Measurements from ENCODE around the gene FGF2. TPM values are rescaled to one million over a fixed set of nuclear protein-coding genes. Genes with fewer than 3 reads are reported as not detected.

The FGF2 gene
- total RNA-seq, 1 experiment from 2014 or later: 3.8 TPM

DNA sequence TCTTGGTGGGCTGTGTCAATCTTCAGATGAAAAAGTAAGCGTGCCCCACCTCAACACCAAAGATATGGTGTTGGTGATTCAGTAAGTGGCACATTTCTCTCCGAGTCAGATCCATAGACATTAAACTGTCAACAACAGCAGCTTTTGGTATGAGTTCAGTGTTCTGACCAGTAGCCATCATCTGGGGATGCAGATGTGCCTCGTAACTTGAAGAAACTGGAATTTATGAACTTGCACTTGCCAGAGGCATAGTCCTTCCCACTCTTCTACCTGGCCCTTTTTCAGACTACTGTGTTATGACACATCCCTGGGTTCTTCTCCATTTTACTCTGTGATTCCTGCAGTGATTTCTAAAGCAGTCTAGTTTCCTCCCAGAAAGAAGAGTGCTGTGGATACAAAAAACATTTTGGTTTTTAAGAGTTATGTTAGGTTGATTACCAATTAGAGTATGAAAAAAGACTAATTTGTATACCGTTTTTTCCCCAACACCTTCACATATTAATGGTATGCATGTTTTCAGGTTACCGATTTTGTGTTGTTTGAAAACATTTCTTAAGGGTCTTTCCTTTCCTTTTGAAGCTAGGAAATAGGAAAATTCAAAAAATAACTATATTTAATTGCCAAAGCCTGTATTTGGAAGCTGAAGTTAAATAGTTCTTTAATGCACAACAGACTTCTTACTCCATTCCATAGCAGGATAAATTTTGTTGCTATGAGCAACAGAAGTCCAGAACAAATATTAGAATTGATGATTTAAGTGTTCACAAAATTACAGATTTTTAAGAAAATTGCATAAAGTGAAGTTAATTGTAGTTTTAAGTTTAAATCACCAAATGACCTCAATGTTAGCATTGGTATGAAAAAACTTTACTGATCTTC lies 56.5 kb downstream of the FGF2 start:
- BruUV-seq (replicated peaks): no TSS peak
- no peaks in the 10 kb centered on the region for H3K36me3 ChIP-seq (ENCODE audit: control insufficient read depth in 1 of 2, insufficient read depth in 2 of 2, low read length in 2 of 2)
- H3K9me2 ChIP-seq (ENCODE audit: insufficient read depth): 0 out of 2 replicates have a peak, but pooled peaks cover 3% of the 10 kb centered on the region
- no peak overlapping the region for H3K4me3 ChIP-seq (replicated peaks in 1 of 2; ENCODE audit: low read depth in 1 of 2, low read length in 2 of 2)
- intact Hi-C loops (cut with micrococcal nuclease): no loop called here
- RAD21 ChIA-PET (ENCODE audit: low non-redundant PET in 1 of 2, low total read pairs in 2 of 2, uncharacterized antibody in 2 of 2, unreplicated experiment in 2 of 2): no interaction called here
- H3K27me3 ChIP-seq (ENCODE audit: insufficient read depth, low read length): no peaks in the 10 kb centered on the region
- H3K79me2 ChIP-seq (ENCODE audit: insufficient read depth, low read length): no peaks in the 10 kb centered on the region
- no peak for TF ChIP-seq TCF7L2 (IDR thresholded peaks at IDR 0.05; ENCODE audit: borderline replicate concordance, extremely low read depth, insufficient read depth, insufficient read length)
- no peak for TF ChIP-seq ZNF274 (IDR thresholded peaks at IDR 0.05; ENCODE audit: low read depth, low read length)
- TF ChIP-seq FOSL1 (IDR thresholded peaks at IDR 0.05; ENCODE audit: low read depth): no peak
- no peak for TF ChIP-seq SIN3A (IDR thresholded peaks at IDR 0.05; ENCODE audit: low read depth)
- TF ChIP-seq, protein P1, sequence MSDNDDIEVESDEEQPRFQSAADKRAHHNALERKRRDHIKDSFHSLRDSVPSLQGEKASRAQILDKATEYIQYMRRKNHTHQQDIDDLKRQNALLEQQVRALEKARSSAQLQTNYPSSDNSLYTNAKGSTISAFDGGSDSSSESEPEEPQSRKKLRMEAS (IDR thresholded peaks at IDR 0.05): no peak
- no peak for TF ChIP-seq SRF (IDR thresholded peaks at IDR 0.05; ENCODE audit: low read depth)
- no peak for TF ChIP-seq CBX3 (IDR thresholded peaks at IDR 0.05; ENCODE audit: low read depth)
- no peak for TF ChIP-seq SP1 (IDR thresholded peaks at IDR 0.05; ENCODE audit: low read depth)
- no peak for TF ChIP-seq EGR1 (IDR thresholded peaks at IDR 0.05; ENCODE audit: low read depth)
- no peak for TF ChIP-seq CEBPB (IDR thresholded peaks at IDR 0.05; ENCODE audit: low read depth)
- TF ChIP-seq, protein P2, sequence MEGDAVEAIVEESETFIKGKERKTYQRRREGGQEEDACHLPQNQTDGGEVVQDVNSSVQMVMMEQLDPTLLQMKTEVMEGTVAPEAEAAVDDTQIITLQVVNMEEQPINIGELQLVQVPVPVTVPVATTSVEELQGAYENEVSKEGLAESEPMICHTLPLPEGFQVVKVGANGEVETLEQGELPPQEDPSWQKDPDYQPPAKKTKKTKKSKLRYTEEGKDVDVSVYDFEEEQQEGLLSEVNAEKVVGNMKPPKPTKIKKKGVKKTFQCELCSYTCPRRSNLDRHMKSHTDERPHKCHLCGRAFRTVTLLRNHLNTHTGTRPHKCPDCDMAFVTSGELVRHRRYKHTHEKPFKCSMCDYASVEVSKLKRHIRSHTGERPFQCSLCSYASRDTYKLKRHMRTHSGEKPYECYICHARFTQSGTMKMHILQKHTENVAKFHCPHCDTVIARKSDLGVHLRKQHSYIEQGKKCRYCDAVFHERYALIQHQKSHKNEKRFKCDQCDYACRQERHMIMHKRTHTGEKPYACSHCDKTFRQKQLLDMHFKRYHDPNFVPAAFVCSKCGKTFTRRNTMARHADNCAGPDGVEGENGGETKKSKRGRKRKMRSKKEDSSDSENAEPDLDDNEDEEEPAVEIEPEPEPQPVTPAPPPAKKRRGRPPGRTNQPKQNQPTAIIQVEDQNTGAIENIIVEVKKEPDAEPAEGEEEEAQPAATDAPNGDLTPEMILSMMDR (IDR thresholded peaks at IDR 0.05 in 2 of 3, conservative IDR thresholded peaks at IDR 0.05 in 1 of 3; ENCODE audit: borderline replicate concordance in 1 of 3, insufficient read depth in 1 of 3, low read depth in 2 of 3, low read length in 2 of 3): no peak
- H3K4me1 ChIP-seq (ENCODE audit: control insufficient read depth in 1 of 2, insufficient read depth in 2 of 2, low read length in 2 of 2): no peaks in the 10 kb centered on the region
- POLR2A ChIA-PET: no interaction called here
- H3K27ac ChIP-seq (ENCODE audit: low read depth, low read length): no peak overlapping the region
- H2AFZ ChIP-seq (ENCODE audit: low read depth, low read length, poor library complexity, severe bottlenecking): no peak overlapping the region
- no peak overlapping the region for H3K9ac ChIP-seq (ENCODE audit: low read length)
- H3K4me2 ChIP-seq (ENCODE audit: low read length): no peak overlapping the region
- DNase-seq (ENCODE audit: low read depth, low spot score): no peak
- no peak for ATAC-seq
- no peaks in the 10 kb centered on the region for H3K9me3 ChIP-seq (ENCODE audit: control insufficient read depth in 1 of 2, insufficient read depth in 1 of 2, low read depth in 1 of 2, low read length in 2 of 2)
- CTCF ChIA-PET: no interaction called here
- H4K20me1 ChIP-seq (ENCODE audit: insufficient read depth): no peaks in the 10 kb centered on the region

Measured in HCT116 (cell line).